Progenitor cell of endocrine pancreas (in vitro differentiated cells): ENCODE results near the gene TOR2A. TPM values are rescaled to one million over a fixed set of nuclear protein-coding genes. Genes with fewer than 3 reads are reported as not detected.
A peak's percentile ranks its signal among the peaks of the same experiment; 100 is the strongest.
"Not testable (repeated sequence)": the region's sequence is repeated elsewhere in the genome, so short reads cannot be mapped to it uniquely, and the experiment has no call there.

ENCODE experiments used
- DNase-seq: peaks from one replicate; pipeline ENCODE4 v3.0.0; 2021; ENCODE audit warnings: low spot score; ENCODE audit not compliant: unreplicated experiment
- H3K27ac Mint-ChIP-seq: 2 replicates; pipeline ENCODE4 v1.8.0; 2021; ENCODE audit warnings: mild to moderate bottlenecking, moderate library complexity, mixed read lengths
- H3K27me3 Mint-ChIP-seq: 2 replicates; pipeline ENCODE4 v1.8.0; 2021; ENCODE audit warnings: mixed read lengths
- H3K36me3 Mint-ChIP-seq: 2 replicates; pipeline ENCODE4 v1.8.0; 2022; ENCODE audit warnings: mixed read lengths; ENCODE audit not compliant: insufficient read depth
- H3K4me1 Mint-ChIP-seq: 2 replicates; pipeline ENCODE4 v1.8.0; 2021; ENCODE audit warnings: low read depth, mixed read lengths
- H3K4me3 Mint-ChIP-seq: 2 replicates; pipeline ENCODE4 v1.8.0; 2021; ENCODE audit warnings: low read depth, mild to moderate bottlenecking, moderate library complexity, mixed read lengths
- H3K9me3 Mint-ChIP-seq: 2 replicates; pipeline ENCODE4 v1.8.0; 2021; ENCODE audit warnings: low read depth, mixed read lengths
- total RNA-seq: library from RNA; stranded (reverse); gene quantifications from 2 replicates; pipeline ENCODE4 v1.2.1, GENCODE V29; 2021
- TF ChIP-seq, protein P1 (sequence below): fragments of 200-600 bp; sonication (generic); IDR thresholded peaks from one replicate; pipeline ENCODE4 v1.5.0; 2021; ENCODE audit warnings: antibody characterized with exemption, mild to moderate bottlenecking; ENCODE audit not compliant: unreplicated experiment

TOR2A gene
- total RNA-seq, 1 donor from 2014 or later = 24.2 TPM

DNA sequence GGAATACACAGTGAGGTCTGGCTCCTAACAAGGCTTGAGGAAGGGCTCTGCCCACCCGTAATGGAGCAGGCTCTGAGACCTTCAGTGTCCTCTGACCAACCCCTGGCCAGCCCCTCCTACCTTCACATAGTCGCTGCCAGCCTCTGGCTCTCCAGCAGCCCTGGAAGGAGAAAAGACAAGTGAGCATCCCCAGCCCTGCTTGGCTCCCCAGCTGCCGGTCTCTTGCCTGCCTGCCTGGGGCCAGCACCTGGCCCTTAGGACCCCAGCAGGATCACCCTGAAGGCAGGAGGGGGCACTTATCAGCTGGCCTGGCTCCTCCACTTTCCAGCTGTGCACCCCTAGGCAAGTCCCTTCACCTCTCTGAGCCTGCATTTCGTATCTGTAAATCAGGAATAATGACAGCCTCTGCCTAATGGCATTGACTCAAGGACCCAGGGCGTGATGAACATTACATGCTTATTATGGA lies 26.4 kb upstream of the TOR2A start:
- Mint-ChIP-seq H3K9me3 (no peaks in the 10 kb centered on the region), H3K4me1 (no peaks in the 10 kb centered on the region), H3K27ac (no peak overlapping the region), H3K27me3 (peaks cover 46% of the 10 kb centered on the region), H3K36me3 (no peaks in the 10 kb centered on the region), H3K4me3 (no peak overlapping the region)
- no peak for DNase-seq
- TF ChIP-seq, protein P1, sequence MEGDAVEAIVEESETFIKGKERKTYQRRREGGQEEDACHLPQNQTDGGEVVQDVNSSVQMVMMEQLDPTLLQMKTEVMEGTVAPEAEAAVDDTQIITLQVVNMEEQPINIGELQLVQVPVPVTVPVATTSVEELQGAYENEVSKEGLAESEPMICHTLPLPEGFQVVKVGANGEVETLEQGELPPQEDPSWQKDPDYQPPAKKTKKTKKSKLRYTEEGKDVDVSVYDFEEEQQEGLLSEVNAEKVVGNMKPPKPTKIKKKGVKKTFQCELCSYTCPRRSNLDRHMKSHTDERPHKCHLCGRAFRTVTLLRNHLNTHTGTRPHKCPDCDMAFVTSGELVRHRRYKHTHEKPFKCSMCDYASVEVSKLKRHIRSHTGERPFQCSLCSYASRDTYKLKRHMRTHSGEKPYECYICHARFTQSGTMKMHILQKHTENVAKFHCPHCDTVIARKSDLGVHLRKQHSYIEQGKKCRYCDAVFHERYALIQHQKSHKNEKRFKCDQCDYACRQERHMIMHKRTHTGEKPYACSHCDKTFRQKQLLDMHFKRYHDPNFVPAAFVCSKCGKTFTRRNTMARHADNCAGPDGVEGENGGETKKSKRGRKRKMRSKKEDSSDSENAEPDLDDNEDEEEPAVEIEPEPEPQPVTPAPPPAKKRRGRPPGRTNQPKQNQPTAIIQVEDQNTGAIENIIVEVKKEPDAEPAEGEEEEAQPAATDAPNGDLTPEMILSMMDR = no peak

DNA sequence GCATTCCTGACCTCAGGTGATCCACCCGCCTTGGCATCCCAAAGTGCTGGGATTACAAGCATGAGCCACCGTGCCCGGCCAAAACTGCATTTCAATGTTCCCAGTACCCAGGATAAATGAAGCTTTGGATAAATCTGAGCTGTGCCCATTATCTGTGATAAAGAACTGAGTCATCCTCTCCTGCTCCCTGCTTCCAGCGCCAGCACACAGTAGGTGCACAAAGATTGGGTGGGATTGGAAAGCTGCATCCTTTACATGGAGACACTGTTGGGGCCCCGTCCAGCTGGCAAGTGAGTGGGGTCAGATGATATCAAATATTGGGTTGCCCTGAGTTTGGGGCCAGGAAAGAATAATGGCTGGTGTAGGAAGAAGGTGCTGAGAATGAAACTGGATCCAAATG lies 26.0 kb upstream of the TOR2A start:
- no peak overlapping the region for H3K4me3 Mint-ChIP-seq

DNA sequence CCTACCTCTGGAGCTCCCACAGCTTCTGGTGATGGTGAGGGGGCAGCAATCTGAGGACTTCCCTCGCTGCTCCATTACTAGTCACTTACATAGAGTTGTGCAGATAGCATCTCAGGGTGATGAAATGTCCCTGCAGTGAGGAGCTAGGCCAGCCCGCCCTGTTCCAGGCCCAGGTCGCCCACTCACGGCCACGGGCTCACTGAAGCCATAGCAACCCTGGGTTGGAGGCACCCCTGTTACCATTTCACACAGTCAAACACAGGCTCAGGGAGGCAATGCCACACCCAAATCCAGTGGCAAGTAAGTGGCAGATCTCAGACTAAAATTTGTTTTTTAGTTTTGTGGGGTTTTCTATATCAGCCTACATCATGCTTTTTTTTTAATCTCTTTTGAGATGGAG lies 23.7 kb upstream of the TOR2A start:
- peaks cover 40% of the 10 kb centered on the region for H3K27me3 Mint-ChIP-seq
- H3K9me3 Mint-ChIP-seq = no peaks in the 10 kb centered on the region
- no peaks in the 10 kb centered on the region for H3K4me1 Mint-ChIP-seq
- DNase-seq = no peak
- no peaks in the 10 kb centered on the region for H3K36me3 Mint-ChIP-seq
- TF ChIP-seq, protein P1 = no peak
- H3K27ac Mint-ChIP-seq = no peak overlapping the region
- no peak overlapping the region for H3K4me3 Mint-ChIP-seq

More for the DNA sequence above, 26.0 kb upstream of the TOR2A start:
- no peak for DNase-seq
- TF ChIP-seq, protein P1 = no peak
- Mint-ChIP-seq H3K27ac (no peak overlapping the region), H3K9me3 (no peaks in the 10 kb centered on the region), H3K36me3 (no peaks in the 10 kb centered on the region), H3K27me3 (peaks cover 42% of the 10 kb centered on the region), H3K4me1 (no peaks in the 10 kb centered on the region)

DNA sequence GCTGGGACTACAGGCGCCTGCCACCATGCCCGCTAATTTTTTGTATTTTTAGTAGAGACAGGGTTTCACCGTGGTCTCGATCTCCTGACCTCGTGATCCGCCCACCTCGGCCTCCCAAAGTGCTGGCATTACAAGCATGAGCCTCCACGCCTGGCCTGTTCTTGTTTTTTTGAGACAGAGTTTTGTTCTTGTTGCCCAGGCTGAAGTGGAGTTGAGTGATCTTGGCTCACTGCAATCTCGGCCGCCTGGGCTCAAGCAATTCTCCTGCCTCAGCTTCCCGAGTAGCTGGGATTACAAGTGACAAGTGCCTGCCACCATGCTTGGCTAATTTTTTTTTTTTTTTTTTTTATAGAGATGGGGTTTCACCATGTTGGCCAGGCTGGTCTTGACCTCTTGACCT lies 21.7 kb upstream of the TOR2A start:
- H3K4me3 Mint-ChIP-seq, H3K27ac Mint-ChIP-seq, H3K4me1 Mint-ChIP-seq, DNase-seq, H3K9me3 Mint-ChIP-seq, H3K36me3 Mint-ChIP-seq: not testable (repeated sequence)
- H3K27me3 Mint-ChIP-seq = peaks cover 45% of the 10 kb centered on the region

DNA sequence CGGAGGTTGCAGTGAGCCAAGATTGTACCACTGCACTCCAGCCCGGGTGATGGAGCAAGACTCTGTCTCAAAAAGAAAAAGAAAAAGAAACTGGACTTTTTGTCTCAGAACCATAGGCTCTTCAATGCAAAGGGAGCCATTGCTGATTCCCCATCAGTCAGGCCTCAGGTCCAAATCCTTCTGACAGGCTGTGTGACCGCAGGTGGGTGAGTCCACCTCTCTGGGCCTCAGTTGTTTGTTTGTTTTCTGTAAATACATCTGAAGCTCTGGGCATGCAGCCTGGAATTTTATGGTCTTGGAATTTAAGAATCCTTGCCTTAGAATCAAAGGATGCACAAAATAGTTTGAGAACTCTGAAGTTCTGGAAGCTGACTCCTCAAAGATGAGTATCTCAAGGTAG lies 21.1 kb upstream of the TOR2A start:
- Mint-ChIP-seq H3K4me1 (no peaks in the 10 kb centered on the region), H3K27me3 (peaks cover 49% of the 10 kb centered on the region), H3K9me3 (no peaks in the 10 kb centered on the region), H3K27ac (no peak overlapping the region), H3K36me3 (no peaks in the 10 kb centered on the region), H3K4me3 (no peak overlapping the region)
- DNase-seq = no peak
- TF ChIP-seq, protein P1 = no peak

DNA sequence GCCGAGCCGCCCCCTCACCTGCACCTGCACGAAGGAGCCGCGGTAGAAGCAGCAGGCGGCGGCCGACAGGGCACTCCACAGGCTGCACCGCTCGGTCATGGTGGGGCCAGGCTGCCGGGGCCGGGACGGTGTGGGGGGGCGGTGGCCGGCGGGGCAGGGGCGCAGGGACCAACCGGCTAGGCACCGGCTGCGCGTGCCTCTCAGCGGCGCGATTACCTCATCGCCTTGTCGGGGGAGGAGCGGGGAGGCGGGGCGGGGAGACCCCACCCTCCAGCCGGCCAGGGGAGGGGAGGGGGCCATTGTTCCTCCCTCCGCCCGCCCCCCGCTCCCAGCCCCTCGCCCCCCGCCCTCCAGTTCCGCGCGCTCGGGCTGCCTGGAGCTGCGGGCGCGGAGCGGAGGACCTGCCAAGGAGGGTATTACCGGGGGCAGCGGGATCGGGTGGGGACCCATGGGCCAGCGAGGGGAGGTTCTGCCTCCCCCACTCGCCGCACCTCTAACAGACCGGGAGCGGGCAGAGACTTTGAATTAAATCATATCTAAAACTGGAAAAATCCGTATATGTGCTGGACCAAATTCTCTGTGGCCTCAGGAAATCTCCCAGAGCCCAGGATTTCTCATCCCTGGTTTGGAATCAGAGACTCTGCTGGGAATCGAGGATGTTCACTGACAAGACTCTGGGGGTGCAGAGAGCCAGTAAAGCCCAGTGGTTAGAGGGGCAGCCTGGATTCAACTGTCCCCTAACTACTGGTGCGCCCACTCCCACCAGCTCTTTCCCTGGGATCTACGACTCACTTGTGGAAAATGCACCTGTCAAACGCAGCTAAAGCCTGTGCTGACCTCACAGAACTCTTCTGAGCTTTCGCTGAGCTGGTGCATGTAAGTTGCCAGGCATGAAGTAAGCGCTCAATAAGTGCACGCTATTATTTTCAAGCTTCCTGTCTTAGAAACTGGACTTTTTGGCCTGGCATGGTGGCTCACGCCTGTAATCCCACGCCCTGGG lies 20.3 kb upstream of the TOR2A start:
- no peak for DNase-seq
- H3K4me3 Mint-ChIP-seq = peak overlapping the region; percentile 46
- no peak overlapping the region for H3K27ac Mint-ChIP-seq
- no peaks in the 10 kb centered on the region for H3K36me3 Mint-ChIP-seq
- H3K4me1 Mint-ChIP-seq = no peaks in the 10 kb centered on the region
- peaks cover 51% of the 10 kb centered on the region for H3K27me3 Mint-ChIP-seq
- H3K9me3 Mint-ChIP-seq = no peaks in the 10 kb centered on the region
- TF ChIP-seq, protein P1 = no peak
